H9 (cell line): ENCODE results near the gene KDM4F. TPM values are rescaled to one million over a fixed set of nuclear protein-coding genes. Genes with fewer than 3 reads are reported as not detected.

Experiments
- DNase-seq: peaks from one replicate; pipeline ENCODE4 v3.0.0-alpha.2; 2017
- H2AFZ ChIP-seq: one replicate; pipeline ENCODE4 v1.6.1; 2013; ENCODE audit warnings: mild to moderate bottlenecking, low read length, control low read depth, moderate library complexity
- H2AK5ac ChIP-seq: 2 replicates; pipeline ENCODE4 v1.6.1; 2013; ENCODE audit warnings: low read length, control low read depth, mixed read lengths; ENCODE audit not compliant: insufficient read length
- H2BK120ac ChIP-seq: one replicate; pipeline ENCODE4 v1.6.1; 2013; ENCODE audit warnings: low read depth, mild to moderate bottlenecking, low read length, control low read depth, inconsistent platforms; ENCODE audit not compliant: poor library complexity, severe bottlenecking
- H2BK12ac ChIP-seq: 2 replicates; pipeline ENCODE4 v1.6.1; 2013; ENCODE audit warnings: low read length, control low read depth, mixed read lengths, low read depth; ENCODE audit not compliant: insufficient read length
- H2BK15ac ChIP-seq: 2 replicates; pipeline ENCODE4 v1.6.1; 2013; ENCODE audit warnings: low read depth, low read length, control low read depth
- H2BK20ac ChIP-seq: one replicate; pipeline ENCODE4 v1.6.1; 2013; ENCODE audit warnings: low read depth, mild to moderate bottlenecking, low read length, control low read depth, inconsistent platforms; ENCODE audit not compliant: poor library complexity, severe bottlenecking
- H2BK5ac ChIP-seq: 2 replicates; pipeline ENCODE4 v1.6.1; 2013; ENCODE audit warnings: low read length, control low read depth, mixed read lengths; ENCODE audit not compliant: insufficient read length
- H3K14ac ChIP-seq: 2 replicates; pipeline ENCODE4 v1.6.1; 2013; ENCODE audit warnings: low read length, control low read depth; ENCODE audit not compliant: insufficient read depth
- H3K18ac ChIP-seq: 2 replicates; pipeline ENCODE4 v1.6.1; 2013; ENCODE audit warnings: low read depth, mild to moderate bottlenecking, mixed read lengths, low read length, control low read depth; ENCODE audit not compliant: insufficient read length
- H3K23ac ChIP-seq: 2 replicates; pipeline ENCODE4 v1.6.1; 2013; ENCODE audit warnings: low read length, control low read depth, mixed read lengths, low read depth; ENCODE audit not compliant: insufficient read length
- H3K23me2 ChIP-seq: 2 replicates; pipeline ENCODE4 v1.6.1; 2013; ENCODE audit warnings: low read depth, mild to moderate bottlenecking, mixed read lengths, low read length, control low read depth; ENCODE audit not compliant: insufficient read length, poor library complexity, severe bottlenecking
- H3K27ac ChIP-seq: 2 replicates; pipeline ENCODE4 v1.5.1; 2013; ENCODE audit warnings: low read length, control low read depth, mixed read lengths, low read depth; ENCODE audit not compliant: insufficient read length
- H3K27me3 ChIP-seq: 2 replicates; pipeline ENCODE4 v1.6.1; 2013; ENCODE audit warnings: low read length, control low read depth, inconsistent platforms; ENCODE audit not compliant: insufficient read depth
- H3K4ac ChIP-seq: 2 replicates; pipeline ENCODE4 v1.6.1; 2013; ENCODE audit warnings: low read depth, mild to moderate bottlenecking, control low read depth, inconsistent platforms, low read length, moderate library complexity
- H3K4me1 ChIP-seq: 2 replicates; pipeline ENCODE4 v1.6.1; 2013; ENCODE audit warnings: low read length, control low read depth, inconsistent platforms; ENCODE audit not compliant: insufficient read depth
- H3K4me2 ChIP-seq: 2 replicates; pipeline ENCODE4 v1.6.1; 2013; ENCODE audit warnings: low read length, control low read depth, mixed read lengths; ENCODE audit not compliant: insufficient read length, insufficient read depth
- H3K56ac ChIP-seq: 2 replicates; pipeline ENCODE4 v1.6.1; 2013; ENCODE audit warnings: low read depth, mild to moderate bottlenecking, mixed read lengths, low read length, control low read depth; ENCODE audit not compliant: insufficient read length
- H3K79me1 ChIP-seq: 2 replicates; pipeline ENCODE4 v1.6.1; 2013; ENCODE audit warnings: low read depth, mild to moderate bottlenecking, moderate library complexity, low read length, control low read depth, inconsistent platforms; ENCODE audit not compliant: insufficient read depth, poor library complexity, severe bottlenecking
- H3K79me2 ChIP-seq: 2 replicates; pipeline ENCODE4 v1.6.1; 2013; ENCODE audit warnings: low read length, control low read depth, inconsistent platforms; ENCODE audit not compliant: insufficient read depth
- H3K9ac ChIP-seq: 2 replicates; pipeline ENCODE4 v1.6.1; 2013; ENCODE audit warnings: low read length, control low read depth, mixed read lengths; ENCODE audit not compliant: insufficient read length; ENCODE audit errors: extremely low read depth
- H3K9me3 ChIP-seq: one replicate; pipeline ENCODE4 v1.6.1; 2013; ENCODE audit warnings: low read depth, low read length, inconsistent platforms; ENCODE audit not compliant: control insufficient read depth
- H3T11ph ChIP-seq: one replicate; pipeline ENCODE4 v1.6.1; 2013; ENCODE audit warnings: mild to moderate bottlenecking, low read length, control low read depth, inconsistent platforms
- H4K20me1 ChIP-seq: one replicate; pipeline ENCODE4 v1.6.1; 2013; ENCODE audit not compliant: control insufficient read depth, insufficient read length, insufficient read depth
- H4K5ac ChIP-seq: 2 replicates; pipeline ENCODE4 v1.6.1; 2013; ENCODE audit warnings: low read depth, mild to moderate bottlenecking, mixed read lengths, low read length, control low read depth; ENCODE audit not compliant: insufficient read length
- H4K8ac ChIP-seq: replicated peaks from 2 replicates; pipeline ENCODE4 v1.6.1; 2013; ENCODE audit warnings: low read length, control low read depth, mixed read lengths, low read depth; ENCODE audit not compliant: insufficient read length
- H4K91ac ChIP-seq: 2 replicates; pipeline ENCODE4 v1.6.1; 2013; ENCODE audit warnings: low read depth, mild to moderate bottlenecking, moderate library complexity, mixed read lengths, low read length, control low read depth; ENCODE audit not compliant: insufficient read length
- H3K27ac Mint-ChIP-seq, 3 experiments: 2 replicates in 2 of 3; 3 replicates in 1 of 3; pipeline ENCODE4 v1.8.0; 2020 to 2021; ENCODE audit warnings: mixed read lengths in 3 of 3, mild to moderate bottlenecking in 1 of 3, moderate library complexity in 1 of 3
- H3K27me3 Mint-ChIP-seq: 2 replicates; pipeline ENCODE4 v1.8.0; 2021; ENCODE audit warnings: low read depth, mild to moderate bottlenecking, moderate library complexity, mixed read lengths
- H3K36me3 Mint-ChIP-seq, 3 experiments: 2 replicates in 2 of 3; 3 replicates in 1 of 3; pipeline ENCODE4 v1.8.0; 2020 to 2021; ENCODE audit warnings: low read depth in 3 of 3, mixed read lengths in 3 of 3; ENCODE audit not compliant: insufficient read depth in 1 of 3
- H3K4me1 Mint-ChIP-seq, 2 experiments: 2 replicates each; pipeline ENCODE4 v1.8.0; 2020; ENCODE audit warnings: mixed read lengths in 2 of 2
- H3K4me3 Mint-ChIP-seq, 2 experiments: 2 replicates in 1 of 2; 3 replicates in 1 of 2; pipeline ENCODE4 v1.8.0; 2020 to 2021; ENCODE audit warnings: mild to moderate bottlenecking in 2 of 2, mixed read lengths in 2 of 2, moderate library complexity in 1 of 2
- H3K9me3 Mint-ChIP-seq, 2 experiments: 2 replicates in 1 of 2; 3 replicates in 1 of 2; pipeline ENCODE4 v1.8.0; 2020; ENCODE audit warnings: mild to moderate bottlenecking in 2 of 2, mixed read lengths in 2 of 2, moderate library complexity in 1 of 2
- CTCF ChIP-seq: fragments of 200-600 bp; sonication (generic); conservative IDR thresholded peaks from 3 replicates; pipeline ENCODE4 v1.8.0; 2021; ENCODE audit warnings: antibody characterized with exemption, mild to moderate bottlenecking
- WGBS: extraction: QIAGEN DNeasy Blood & Tissue Kit; methylation state at CpG from one replicate; pipeline ENCODE4 v1.1.7; 2013; ENCODE audit warnings: missing lambda C conversion rate, low lambda C conversion rate, mixed read lengths; ENCODE audit not compliant: insufficient read length; ENCODE audit errors: extremely low coverage; 5-methylcytosine and 5-hydroxymethylcytosine counted together
- total RNA-seq: library from RNA; stranded (reverse); gene quantifications from 2 replicates; pipeline ENCODE4 v1.2.1, GENCODE V29; 2021

The KDM4F gene
- total RNA-seq, 1 experiment from 2014 or later: not detected

- Mint-ChIP-seq H3K36me3 (no peaks in the 10 kb centered on the region), H3K27ac (no peak overlapping the region), H3K4me1 (no peaks in the 10 kb centered on the region; a peak in 1 of 4 replicates), H3K9me3 (no peaks in the 10 kb centered on the region), H3K4me3 (no peak overlapping the region), H3K27me3 (peaks cover 10% of the 10 kb centered on the region)
- no peak overlapping the region for H2AK5ac ChIP-seq
- H2BK12ac ChIP-seq: no peak overlapping the region
- H3K23ac ChIP-seq: no peak overlapping the region
- no peak overlapping the region for H4K5ac ChIP-seq
- H3K4me2 ChIP-seq: no peak overlapping the region
- no peaks in the 10 kb centered on the region; the same call in 1 of the 2 replicates for H3K4me1 ChIP-seq
- H3K18ac ChIP-seq: no peak overlapping the region
- no peak overlapping the region for H2AFZ ChIP-seq
- H3K79me1 ChIP-seq: no peaks in the 10 kb centered on the region
- H3K9ac ChIP-seq: no peak overlapping the region
- no peak overlapping the region for H3K27ac ChIP-seq
- no peaks in the 10 kb centered on the region for H3K79me2 ChIP-seq
- no peak overlapping the region for H3K56ac ChIP-seq
- no peaks in the 10 kb centered on the region for H3K9me3 ChIP-seq
- H3K23me2 ChIP-seq: no peaks in the 10 kb centered on the region
- H3T11ph ChIP-seq: no peak overlapping the region
- no peaks in the 10 kb centered on the region for H4K20me1 ChIP-seq
- no peak for TF ChIP-seq CTCF
- H3K27me3 ChIP-seq: no peaks in the 10 kb centered on the region
- no peak overlapping the region for H3K4ac ChIP-seq
- no peak overlapping the region for H3K14ac ChIP-seq
- no peak overlapping the region for H2BK5ac ChIP-seq
- H4K91ac ChIP-seq: no peak overlapping the region
- no CpG with 5 or more reads among the region's 3 CpGs for WGBS
- H2BK20ac ChIP-seq: no peak overlapping the region
- H2BK120ac ChIP-seq: no peak overlapping the region
- H2BK15ac ChIP-seq: no peak overlapping the region
- H4K8ac ChIP-seq: no peak overlapping the region
- no peak for DNase-seq
These were observed 49.6 kb downstream of the KDM4F start for GRCh38 chr11:95098826-95099225.
